ENCODE results near the gene CUX1.
"Not testable (repeated sequence)": the region's sequence is repeated elsewhere in the genome, so short reads cannot be mapped to it uniquely, and the experiment has no call there.

Gene CUX1

DNA sequence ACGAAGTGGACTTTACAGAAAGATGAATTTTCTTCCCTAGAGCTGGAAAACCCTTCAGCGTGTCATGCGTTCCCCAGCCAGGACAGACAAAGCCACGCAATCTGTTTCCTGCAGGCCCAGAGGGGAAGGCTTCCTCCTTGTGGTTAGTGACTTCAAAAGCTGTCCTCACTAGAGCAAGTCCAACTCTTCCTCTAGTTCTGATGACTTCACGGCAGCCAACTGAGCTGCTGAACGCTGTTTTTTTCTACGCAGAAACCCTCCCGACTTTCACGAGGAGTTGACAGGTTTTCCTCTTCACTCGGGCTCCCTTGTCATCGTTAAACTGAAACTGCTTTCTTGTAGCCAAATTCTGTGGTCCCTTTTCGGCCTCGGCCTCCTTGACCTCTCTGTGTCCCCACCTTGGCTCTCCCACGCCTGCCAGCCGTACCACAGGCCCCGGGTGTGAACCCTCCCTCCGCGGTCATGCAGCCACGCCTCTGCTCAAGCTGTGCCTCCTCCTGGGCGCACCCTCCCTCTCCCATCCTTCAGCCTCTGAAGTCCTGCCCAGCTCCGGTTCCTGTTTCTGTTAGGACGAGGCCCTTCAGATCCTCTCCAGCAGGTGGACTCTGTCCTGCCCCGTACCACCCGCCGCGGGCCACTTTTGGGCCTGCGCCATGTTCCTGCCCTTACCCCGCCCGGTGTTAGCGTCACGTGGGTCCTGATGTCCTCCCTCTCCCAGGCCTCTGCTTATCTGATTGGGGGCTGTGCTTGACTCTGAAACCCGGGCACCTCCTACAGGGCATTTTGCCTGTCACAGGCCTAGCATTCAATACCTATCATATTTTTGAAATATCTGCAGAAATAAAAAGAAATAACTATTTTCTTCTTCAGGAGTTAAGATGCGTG lies 39.3 kb downstream of the CUX1 start:
- DNase-seq: no peak

- no peak for DNase-seq
These were observed 40.0 kb downstream of the CUX1 start for GRCh38 chr7:101857358-101857811.

GRCh38 chr7:101858437-101859385 lies 41.3 kb downstream of the CUX1 start:
- no peak for DNase-seq

DNA sequence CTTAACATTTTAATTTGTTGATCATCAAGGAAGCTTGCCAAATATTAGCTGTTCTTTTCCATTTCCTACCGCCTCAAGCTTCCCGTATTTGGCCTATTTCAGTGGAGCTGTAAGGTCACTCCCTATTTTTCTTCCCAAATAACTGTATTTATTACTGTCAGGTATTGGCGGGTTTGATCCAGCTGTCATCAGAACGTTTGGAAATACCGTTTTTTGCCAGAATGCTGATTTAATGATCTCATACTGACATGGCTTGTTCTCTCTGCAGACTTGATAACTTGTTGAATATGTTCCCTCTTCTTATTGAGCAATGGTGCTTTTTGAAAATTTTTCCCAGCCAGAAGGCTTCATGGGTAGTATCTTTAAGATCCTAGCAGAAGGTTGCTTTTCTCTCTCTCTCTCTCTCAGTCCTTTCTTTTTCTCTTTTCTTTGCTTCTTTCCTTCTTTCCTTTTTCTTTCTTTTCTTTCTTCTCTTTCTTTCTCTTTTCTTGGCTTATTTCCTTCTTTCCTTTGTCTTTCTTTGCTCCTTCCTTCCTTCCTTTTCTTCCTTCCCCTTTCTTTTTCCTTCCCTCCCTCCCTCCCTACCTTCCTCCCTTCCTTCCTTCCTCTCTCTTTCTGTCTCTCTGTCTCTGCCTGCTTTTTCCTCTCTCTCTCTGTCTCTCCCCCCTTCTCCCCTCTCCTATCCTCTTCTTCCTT lies 42.1 kb downstream of the CUX1 start:
- DNase-seq: no peak

DNA sequence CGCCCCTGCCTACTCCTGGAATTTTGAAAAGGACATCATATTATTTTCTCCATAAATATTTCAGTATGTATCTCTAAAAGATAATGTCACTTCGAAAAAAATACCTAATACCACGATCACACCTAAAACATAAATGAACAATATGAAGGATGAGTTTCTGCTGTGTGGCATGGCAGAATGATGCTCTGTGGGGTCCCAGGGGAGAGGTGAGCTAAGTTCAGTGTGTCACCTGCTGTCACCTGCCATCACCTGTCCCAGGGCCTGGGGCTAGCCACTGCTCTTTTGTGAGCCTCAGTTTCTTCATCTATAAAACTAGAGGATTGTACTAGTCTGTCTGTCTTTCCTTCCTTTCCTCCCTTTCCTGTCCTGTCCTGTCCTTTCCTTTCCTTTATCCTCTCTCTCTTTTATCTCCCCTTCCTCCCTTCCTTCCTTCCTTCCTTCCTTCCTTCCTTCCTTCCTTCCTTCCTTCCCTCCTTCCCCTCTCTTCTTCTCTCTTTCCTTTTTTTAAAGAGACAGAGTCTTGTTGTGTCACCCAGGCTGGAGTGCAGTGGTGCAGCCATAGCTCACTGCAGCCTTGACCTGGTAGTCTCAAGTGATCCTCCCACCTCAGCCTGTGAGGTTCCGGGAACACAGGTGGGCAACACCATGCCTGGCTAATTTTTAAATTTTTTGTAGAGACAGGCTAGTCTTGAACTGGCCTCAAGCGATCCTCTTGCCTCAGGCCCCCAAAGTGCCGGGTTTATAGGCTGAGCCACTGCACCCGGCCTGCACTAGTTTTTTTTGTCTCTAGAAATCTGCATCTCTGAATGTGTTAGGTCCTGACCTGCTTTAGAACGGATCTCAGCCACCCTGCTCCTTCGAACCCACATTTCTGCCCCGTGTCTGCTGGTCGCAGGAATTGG lies 43.1 kb downstream of the CUX1 start:
- no peak for DNase-seq

- DNase-seq: no peak
These were observed 43.9 kb downstream of the CUX1 start for GRCh38 chr7:101861218-101861775.

- DNase-seq: no peak
These were observed 45.1 kb downstream of the CUX1 start for GRCh38 chr7:101862280-101863220.

- no peak for DNase-seq
These were observed 46.2 kb downstream of the CUX1 start for GRCh38 chr7:101863598-101863997.

DNA sequence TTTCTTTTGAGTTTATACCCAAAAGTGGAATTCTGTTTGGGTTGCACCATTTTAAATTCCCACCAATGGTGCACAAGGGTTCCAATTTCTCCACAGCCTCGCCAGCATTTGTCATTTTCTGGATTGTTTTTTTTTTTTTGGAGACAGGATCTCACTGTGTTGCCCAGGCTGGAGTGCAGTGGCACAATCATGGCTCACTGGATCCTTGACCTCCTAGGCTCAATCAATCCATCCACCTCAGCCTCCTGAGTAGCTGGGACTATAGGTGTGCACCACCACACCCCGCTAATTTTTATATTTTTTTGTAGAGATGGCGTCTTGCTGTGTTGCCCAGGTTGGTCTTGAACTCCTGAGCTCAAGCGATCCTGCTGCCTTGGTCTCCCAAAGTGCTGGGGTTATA lies 46.6 kb downstream of the CUX1 start:
- no peak for DNase-seq

DNA sequence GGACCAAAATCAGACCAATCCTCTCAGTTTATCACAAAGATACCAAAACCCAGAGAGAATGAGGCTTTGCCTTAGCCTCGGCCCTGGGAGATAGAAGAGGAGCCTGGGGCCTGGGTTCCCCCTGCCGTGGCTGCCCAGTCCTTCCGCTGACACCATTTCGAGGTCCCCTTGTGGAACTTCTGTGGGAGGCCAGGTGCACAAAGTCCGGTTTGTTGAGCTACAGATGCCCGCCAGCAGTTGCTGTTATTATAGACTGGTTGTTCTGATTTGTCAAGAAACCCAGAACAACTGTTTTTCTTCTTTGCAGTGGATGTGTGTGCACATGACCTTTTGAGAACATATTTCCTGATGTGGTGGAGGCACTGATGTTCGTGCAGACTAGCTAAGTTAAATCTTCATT lies 47.6 kb downstream of the CUX1 start:
- no peak for DNase-seq

DNA sequence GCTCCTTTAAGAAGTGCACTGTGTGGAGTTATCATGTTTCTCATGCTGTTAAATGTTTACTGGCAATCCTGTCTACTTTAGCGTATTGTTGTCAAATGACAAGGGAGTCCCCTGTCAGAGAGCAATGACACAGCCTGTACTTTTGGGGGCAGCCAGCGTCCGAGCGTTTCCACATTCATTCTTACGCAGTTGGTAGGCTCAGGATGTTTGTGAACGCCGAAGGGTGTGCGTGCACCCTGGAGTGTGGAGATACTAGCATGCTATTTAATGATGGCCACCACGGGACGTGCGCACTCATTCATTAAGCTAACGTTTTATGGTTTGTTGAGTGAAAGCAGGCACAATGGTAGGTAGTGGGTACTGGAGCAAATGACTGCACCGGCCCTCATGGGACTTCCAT lies 48.0 kb downstream of the CUX1 start:
- DNase-seq: no peak

GRCh38 chr7:101866328-101866727 lies 48.9 kb downstream of the CUX1 start:
- no peak for DNase-seq

DNA sequence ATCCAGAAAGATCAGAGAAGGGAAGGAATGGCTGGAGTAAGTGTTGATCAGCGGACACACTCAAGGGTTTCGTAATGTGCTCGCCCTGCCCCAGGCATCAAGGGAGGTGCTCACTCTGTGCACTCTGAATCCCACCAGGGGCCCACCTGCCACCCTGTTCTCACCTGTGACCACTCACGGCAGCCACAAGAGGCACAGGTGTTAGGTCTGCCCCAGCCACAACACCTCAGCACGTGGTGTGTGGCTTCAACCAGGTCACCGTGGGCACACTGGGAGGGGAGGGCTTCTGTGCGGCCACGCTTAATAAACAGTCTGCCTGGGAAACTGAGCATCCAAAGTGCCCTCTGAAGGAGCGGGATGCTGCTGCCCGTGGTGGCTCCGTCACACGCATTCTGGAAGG lies 49.8 kb downstream of the CUX1 start:
- DNase-seq: no peak

GRCh38 chr7:101867681-101868080 lies 50.3 kb downstream of the CUX1 start:
- not testable (repeated sequence) for DNase-seq

DNA sequence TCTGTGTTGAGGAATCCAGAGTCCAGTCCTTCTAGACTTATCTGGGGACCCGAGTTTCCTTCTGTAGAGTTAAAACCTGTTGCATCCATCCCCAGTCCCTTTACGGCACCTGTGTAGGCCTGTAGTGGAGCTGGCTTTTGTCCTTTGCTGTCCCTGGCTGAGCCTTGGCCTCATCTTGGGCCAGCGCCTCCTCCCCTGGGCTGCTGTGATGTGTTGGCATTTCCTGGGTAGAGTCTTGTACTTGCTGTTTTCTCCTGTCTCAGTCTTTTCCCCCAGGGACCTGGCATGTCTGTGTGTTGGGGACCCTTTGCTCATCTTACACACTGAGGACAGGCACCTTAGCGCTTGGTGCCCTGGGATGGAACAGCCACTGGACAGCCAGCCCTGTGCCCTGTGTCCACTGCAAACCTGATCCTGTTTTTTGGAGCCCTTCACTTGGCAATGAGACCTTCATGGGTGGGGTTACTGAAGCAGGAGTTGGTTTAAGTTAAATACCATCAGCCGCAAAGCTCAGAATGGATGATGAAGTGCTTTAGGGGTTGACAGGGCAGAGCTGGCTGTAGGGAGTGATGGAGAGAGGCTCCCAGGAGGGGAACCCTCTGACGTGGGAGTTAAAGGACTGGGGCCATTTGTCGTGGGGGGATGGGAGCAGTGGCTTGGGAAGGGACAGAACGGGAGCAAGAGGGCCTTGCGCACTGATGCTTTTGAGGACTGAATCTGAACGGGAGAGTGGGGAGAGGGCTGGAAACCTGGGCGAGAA lies 50.9 kb downstream of the CUX1 start:
- DNase-seq: no peak

GRCh38 chr7:101869026-101869900 lies 51.8 kb downstream of the CUX1 start:
- DNase-seq: no peak

- DNase-seq: no peak
These were observed 52.5 kb downstream of the CUX1 start for GRCh38 chr7:101869901-101870290.

GRCh38 chr7:101870361-101871062 lies 53.1 kb downstream of the CUX1 start:
- no peak for DNase-seq

All from NCI-H446 (cell line).